K562 (cell line): Measurements from ENCODE around the gene WNK2. TPM values are rescaled to one million over a fixed set of nuclear protein-coding genes. Genes with fewer than 3 reads are reported as not detected.

Source experiments
- CBFA2T3 ChIP-seq: fragments of 450-650 bp; IDR thresholded peaks from 2 replicates; pipeline ENCODE4 v1.6.1; 2017
- HDAC1 ChIP-seq, 2 experiments: fragments of 450-650 bp; IDR thresholded peaks; 2 replicates each; pipeline ENCODE4 v1.6.1; 2016 to 2017; ENCODE audit warnings: inconsistent platforms in 1 of 2, mild to moderate bottlenecking in 1 of 2, moderate library complexity in 1 of 2
- HIVEP1 ChIP-seq: fragments of 250-450 bp; sonication (Bioruptor Pico); IDR thresholded peaks from 2 replicates; pipeline ENCODE4 v1.4.0; 2020; ENCODE audit warnings: mild to moderate bottlenecking
- HMG20B ChIP-seq: fragments of 250-450 bp; sonication (Bioruptor Pico); IDR thresholded peaks from 2 replicates; pipeline ENCODE4 v1.5.0; 2021; ENCODE audit warnings: mild to moderate bottlenecking
- KDM5B ChIP-seq: fragments of 200-600 bp; sonication (generic); IDR thresholded peaks from 2 replicates; pipeline ENCODE4 v1.6.1; 2012; ENCODE audit warnings: low read depth, mild to moderate bottlenecking, moderate library complexity, low read length, control low read depth, inconsistent platforms; ENCODE audit not compliant: insufficient replicate concordance
- SIRT6 ChIP-seq: IDR thresholded peaks from one replicate; pipeline ENCODE4 v1.6.1; 2012; ENCODE audit warnings: low read depth, mild to moderate bottlenecking, control low read depth, inconsistent platforms, low read length, moderate library complexity
- TSC22D4 ChIP-seq: fragments of 450-650 bp; IDR thresholded peaks from 2 replicates; pipeline ENCODE4 v1.6.1; 2016; ENCODE audit warnings: missing genetic modification characterization, missing biosample characterization, control low read depth
- ZNF644 ChIP-seq: fragments of 200-800 bp; sonication (Bioruptor generic); IDR thresholded peaks from 2 replicates; pipeline ENCODE4 v1.6.1; 2016; ENCODE audit warnings: low read depth, missing genetic modification characterization, missing compliant biosample characterization
- ZNF699 ChIP-seq: fragments of 250-450 bp; sonication (Bioruptor Pico); IDR thresholded peaks from 2 replicates; pipeline ENCODE4 v1.8.0; 2021; ENCODE audit warnings: mild to moderate bottlenecking, moderate library complexity; ENCODE audit not compliant: insufficient replicate concordance
- polyA plus RNA-seq, 8 experiments: library from polyadenylated mRNA; depleted of rRNA in 4 of 8; stranded (reverse) in 5 of 8; unstranded in 3 of 8; fragments of >200 nt; fragmentation: Nextera tagmentation in 2 of 8; fragmentation: Illumina TruSeq in 1 of 8; extraction: Ambion mirVana in 2 of 8; extraction: Trizol in 1 of 8; gene quantifications; 2 replicates each; pipeline versions ENCODE4 v1.2.1 to v1.2.3, GENCODE V29; 2011 to 2014; ENCODE audit warnings: inconsistent platforms in 1 of 8, missing spikeins in 1 of 8
- total RNA-seq, 7 experiments: library from RNA; depleted of rRNA in 6 of 7; stranded (reverse); fragments of >200 nt in 6 of 7; fragmentation: Illumina TruSeq in 2 of 7; extraction: Trizol in 2 of 7; gene quantifications; 2 replicates each; pipeline versions ENCODE4 v1.2.1 to v1.2.3, GENCODE V29; 2011 to 2021; ENCODE audit warnings: low replicate concordance in 1 of 7
- TF ChIP-seq, protein P1 (sequence below): sonication (generic); formaldehyde crosslinking; IDR thresholded peaks from 2 replicates; pipeline ENCODE4 v1.9.0; 2022; ENCODE audit warnings: mild to moderate bottlenecking, missing genetic modification reagents
- TF ChIP-seq, protein P2 (sequence below): fragments of 200-600 bp; sonication (generic); IDR thresholded peaks from one replicate; pipeline ENCODE4 v1.6.1; 2012; ENCODE audit warnings: mild to moderate bottlenecking, low read depth, low read length, inconsistent platforms
- TF ChIP-seq, protein P3 (sequence below): IDR thresholded peaks from 2 replicates; pipeline ENCODE4 v1.6.1; 2011; ENCODE audit not compliant: insufficient read length; ENCODE audit errors: extremely low read depth
- TF ChIP-seq, protein P4 (sequence below), 2 experiments: fragments of 200-800 bp in 1 of 2; sonication (Bioruptor generic) in 1 of 2; sonication (generic) in 1 of 2; formaldehyde crosslinking in 1 of 2; IDR thresholded peaks in 1 of 2; conservative IDR thresholded peaks in 1 of 2; 2 replicates each; pipeline versions ENCODE4 v1.5.0 to v1.6.1; 2016 to 2020; ENCODE audit warnings: missing compliant biosample characterization in 1 of 2, missing genetic modification characterization in 1 of 2, missing genetic modification reagents in 1 of 2

The WNK2 gene
- total and polyA plus RNA-seq, 9 of the 15 experiments (the other 6 are each of a cell fraction or from before 2014, with no cell fraction given), result 0.36 to 3.3 (median 0.64) TPM; not detected in 2

DNA sequence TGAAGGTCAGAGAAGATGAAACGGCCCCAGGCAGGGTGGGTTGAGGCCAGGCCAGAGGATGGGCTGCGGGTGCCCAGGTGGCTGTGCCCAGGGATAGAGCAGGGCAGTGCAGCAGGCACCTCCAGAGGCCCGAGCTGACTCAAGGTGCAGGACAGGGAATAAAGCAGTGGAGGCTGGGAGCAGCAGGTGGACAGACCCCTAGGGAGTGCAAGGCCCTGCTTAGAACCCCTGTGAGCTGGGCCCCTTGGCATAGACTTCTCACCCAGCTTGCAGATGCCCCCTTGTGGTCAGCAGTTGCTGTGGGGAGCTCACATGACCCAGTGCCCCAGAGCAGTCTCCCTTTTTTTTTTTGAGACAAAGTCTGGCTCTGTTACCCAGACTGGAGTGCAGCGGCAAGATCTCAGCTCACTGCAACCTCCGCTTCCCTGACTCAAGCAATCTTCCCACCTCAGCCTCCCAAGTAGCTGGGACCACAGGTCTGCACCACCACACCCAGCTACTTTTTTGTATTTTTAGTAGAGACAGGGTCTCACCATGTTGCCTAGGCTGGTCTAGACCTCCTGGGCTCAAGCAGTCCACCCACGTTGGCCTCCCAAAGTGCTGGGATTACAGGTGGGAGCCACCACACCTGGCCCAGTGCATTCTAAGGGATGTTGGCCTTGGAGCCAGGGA lies 118.8 kb downstream of the WNK2 start (continued):
- TF ChIP-seq SIRT6 (no peak), TSC22D4 (tag) (no peak), ZNF644 (no peak), HDAC1 (IDR thresholded peaks at IDR 0.05) (no peak), CBFA2T3 (no peak), HIVEP1 (CRISPR knock-in tag) (no peak), HMG20B (no peak), KDM5B (no peak), ZNF699 (CRISPR knock-in tag) (no peak)
- TF ChIP-seq, protein P1, sequence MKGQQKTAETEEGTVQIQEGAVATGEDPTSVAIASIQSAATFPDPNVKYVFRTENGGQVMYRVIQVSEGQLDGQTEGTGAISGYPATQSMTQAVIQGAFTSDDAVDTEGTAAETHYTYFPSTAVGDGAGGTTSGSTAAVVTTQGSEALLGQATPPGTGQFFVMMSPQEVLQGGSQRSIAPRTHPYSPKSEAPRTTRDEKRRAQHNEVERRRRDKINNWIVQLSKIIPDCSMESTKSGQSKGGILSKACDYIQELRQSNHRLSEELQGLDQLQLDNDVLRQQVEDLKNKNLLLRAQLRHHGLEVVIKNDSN (CRISPR knock-in tag), result peak; percentile 48; the same call in 1 of the 2 replicates
- TF ChIP-seq, protein P2, sequence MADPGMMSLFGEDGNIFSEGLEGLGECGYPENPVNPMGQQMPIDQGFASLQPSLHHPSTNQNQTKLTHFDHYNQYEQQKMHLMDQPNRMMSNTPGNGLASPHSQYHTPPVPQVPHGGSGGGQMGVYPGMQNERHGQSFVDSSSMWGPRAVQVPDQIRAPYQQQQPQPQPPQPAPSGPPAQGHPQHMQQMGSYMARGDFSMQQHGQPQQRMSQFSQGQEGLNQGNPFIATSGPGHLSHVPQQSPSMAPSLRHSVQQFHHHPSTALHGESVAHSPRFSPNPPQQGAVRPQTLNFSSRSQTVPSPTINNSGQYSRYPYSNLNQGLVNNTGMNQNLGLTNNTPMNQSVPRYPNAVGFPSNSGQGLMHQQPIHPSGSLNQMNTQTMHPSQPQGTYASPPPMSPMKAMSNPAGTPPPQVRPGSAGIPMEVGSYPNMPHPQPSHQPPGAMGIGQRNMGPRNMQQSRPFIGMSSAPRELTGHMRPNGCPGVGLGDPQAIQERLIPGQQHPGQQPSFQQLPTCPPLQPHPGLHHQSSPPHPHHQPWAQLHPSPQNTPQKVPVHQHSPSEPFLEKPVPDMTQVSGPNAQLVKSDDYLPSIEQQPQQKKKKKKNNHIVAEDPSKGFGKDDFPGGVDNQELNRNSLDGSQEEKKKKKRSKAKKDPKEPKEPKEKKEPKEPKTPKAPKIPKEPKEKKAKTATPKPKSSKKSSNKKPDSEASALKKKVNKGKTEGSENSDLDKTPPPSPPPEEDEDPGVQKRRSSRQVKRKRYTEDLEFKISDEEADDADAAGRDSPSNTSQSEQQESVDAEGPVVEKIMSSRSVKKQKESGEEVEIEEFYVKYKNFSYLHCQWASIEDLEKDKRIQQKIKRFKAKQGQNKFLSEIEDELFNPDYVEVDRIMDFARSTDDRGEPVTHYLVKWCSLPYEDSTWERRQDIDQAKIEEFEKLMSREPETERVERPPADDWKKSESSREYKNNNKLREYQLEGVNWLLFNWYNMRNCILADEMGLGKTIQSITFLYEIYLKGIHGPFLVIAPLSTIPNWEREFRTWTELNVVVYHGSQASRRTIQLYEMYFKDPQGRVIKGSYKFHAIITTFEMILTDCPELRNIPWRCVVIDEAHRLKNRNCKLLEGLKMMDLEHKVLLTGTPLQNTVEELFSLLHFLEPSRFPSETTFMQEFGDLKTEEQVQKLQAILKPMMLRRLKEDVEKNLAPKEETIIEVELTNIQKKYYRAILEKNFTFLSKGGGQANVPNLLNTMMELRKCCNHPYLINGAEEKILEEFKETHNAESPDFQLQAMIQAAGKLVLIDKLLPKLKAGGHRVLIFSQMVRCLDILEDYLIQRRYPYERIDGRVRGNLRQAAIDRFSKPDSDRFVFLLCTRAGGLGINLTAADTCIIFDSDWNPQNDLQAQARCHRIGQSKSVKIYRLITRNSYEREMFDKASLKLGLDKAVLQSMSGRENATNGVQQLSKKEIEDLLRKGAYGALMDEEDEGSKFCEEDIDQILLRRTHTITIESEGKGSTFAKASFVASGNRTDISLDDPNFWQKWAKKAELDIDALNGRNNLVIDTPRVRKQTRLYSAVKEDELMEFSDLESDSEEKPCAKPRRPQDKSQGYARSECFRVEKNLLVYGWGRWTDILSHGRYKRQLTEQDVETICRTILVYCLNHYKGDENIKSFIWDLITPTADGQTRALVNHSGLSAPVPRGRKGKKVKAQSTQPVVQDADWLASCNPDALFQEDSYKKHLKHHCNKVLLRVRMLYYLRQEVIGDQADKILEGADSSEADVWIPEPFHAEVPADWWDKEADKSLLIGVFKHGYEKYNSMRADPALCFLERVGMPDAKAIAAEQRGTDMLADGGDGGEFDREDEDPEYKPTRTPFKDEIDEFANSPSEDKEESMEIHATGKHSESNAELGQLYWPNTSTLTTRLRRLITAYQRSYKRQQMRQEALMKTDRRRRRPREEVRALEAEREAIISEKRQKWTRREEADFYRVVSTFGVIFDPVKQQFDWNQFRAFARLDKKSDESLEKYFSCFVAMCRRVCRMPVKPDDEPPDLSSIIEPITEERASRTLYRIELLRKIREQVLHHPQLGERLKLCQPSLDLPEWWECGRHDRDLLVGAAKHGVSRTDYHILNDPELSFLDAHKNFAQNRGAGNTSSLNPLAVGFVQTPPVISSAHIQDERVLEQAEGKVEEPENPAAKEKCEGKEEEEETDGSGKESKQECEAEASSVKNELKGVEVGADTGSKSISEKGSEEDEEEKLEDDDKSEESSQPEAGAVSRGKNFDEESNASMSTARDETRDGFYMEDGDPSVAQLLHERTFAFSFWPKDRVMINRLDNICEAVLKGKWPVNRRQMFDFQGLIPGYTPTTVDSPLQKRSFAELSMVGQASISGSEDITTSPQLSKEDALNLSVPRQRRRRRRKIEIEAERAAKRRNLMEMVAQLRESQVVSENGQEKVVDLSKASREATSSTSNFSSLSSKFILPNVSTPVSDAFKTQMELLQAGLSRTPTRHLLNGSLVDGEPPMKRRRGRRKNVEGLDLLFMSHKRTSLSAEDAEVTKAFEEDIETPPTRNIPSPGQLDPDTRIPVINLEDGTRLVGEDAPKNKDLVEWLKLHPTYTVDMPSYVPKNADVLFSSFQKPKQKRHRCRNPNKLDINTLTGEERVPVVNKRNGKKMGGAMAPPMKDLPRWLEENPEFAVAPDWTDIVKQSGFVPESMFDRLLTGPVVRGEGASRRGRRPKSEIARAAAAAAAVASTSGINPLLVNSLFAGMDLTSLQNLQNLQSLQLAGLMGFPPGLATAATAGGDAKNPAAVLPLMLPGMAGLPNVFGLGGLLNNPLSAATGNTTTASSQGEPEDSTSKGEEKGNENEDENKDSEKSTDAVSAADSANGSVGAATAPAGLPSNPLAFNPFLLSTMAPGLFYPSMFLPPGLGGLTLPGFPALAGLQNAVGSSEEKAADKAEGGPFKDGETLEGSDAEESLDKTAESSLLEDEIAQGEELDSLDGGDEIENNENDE, result no peak
- TF ChIP-seq, protein P3, sequence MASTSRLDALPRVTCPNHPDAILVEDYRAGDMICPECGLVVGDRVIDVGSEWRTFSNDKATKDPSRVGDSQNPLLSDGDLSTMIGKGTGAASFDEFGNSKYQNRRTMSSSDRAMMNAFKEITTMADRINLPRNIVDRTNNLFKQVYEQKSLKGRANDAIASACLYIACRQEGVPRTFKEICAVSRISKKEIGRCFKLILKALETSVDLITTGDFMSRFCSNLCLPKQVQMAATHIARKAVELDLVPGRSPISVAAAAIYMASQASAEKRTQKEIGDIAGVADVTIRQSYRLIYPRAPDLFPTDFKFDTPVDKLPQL, result no peak
- TF ChIP-seq, protein P4, sequence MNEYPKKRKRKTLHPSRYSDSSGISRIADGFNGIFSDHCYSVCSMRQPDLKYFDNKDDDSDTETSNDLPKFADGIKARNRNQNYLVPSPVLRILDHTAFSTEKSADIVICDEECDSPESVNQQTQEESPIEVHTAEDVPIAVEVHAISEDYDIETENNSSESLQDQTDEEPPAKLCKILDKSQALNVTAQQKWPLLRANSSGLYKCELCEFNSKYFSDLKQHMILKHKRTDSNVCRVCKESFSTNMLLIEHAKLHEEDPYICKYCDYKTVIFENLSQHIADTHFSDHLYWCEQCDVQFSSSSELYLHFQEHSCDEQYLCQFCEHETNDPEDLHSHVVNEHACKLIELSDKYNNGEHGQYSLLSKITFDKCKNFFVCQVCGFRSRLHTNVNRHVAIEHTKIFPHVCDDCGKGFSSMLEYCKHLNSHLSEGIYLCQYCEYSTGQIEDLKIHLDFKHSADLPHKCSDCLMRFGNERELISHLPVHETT (CRISPR knock-in tag; conservative IDR thresholded peaks at IDR 0.05 in 1 of 2, IDR thresholded peaks at IDR 0.05 in 1 of 2), result no peak
